ENCODE data around the gene C10orf95.

Gene C10orf95

DNA sequence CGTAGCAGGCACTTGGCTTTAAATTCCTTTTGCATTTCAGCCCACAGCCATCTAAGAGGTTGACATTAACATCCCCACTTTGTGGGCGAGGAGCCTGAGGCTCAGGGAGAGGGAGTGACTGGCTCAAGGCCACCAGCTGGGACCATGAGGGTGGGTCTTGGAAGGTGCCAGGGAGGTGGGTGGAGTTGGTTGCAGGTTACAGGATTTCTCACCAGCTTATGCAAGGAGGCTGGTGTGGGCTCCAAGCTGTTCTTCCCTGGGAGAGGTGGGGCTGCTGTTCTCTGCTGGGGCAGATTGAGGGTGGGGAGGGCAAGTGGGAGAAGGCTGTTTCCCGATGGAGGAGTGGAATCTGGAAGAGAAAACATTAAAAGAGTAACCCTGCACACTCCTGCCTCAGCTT is 14.1 kb upstream of the C10orf95 start:
- H3K4me3 ChIP-seq (ENCODE audit: low read length), result no peak overlapping the region
- DNase-seq (ENCODE audit: low read depth), result no peak

GRCh38 chr10:102463983-102464382 is 12.6 kb upstream of the C10orf95 start:
- no peak for DNase-seq (ENCODE audit: low read depth)
- no peak overlapping the region for H3K4me3 ChIP-seq (ENCODE audit: low read length)
- TF ChIP-seq, protein P1, sequence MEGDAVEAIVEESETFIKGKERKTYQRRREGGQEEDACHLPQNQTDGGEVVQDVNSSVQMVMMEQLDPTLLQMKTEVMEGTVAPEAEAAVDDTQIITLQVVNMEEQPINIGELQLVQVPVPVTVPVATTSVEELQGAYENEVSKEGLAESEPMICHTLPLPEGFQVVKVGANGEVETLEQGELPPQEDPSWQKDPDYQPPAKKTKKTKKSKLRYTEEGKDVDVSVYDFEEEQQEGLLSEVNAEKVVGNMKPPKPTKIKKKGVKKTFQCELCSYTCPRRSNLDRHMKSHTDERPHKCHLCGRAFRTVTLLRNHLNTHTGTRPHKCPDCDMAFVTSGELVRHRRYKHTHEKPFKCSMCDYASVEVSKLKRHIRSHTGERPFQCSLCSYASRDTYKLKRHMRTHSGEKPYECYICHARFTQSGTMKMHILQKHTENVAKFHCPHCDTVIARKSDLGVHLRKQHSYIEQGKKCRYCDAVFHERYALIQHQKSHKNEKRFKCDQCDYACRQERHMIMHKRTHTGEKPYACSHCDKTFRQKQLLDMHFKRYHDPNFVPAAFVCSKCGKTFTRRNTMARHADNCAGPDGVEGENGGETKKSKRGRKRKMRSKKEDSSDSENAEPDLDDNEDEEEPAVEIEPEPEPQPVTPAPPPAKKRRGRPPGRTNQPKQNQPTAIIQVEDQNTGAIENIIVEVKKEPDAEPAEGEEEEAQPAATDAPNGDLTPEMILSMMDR (conservative IDR thresholded peaks at IDR 0.05; ENCODE audit: low read depth, low read length), result no peak

More for the DNA sequence above, 14.1 kb upstream of the C10orf95 start:
- TF ChIP-seq, protein P1 (conservative IDR thresholded peaks at IDR 0.05; ENCODE audit: low read depth, low read length), result no peak

GRCh38 chr10:102462512-102463054 is 11.2 kb upstream of the C10orf95 start:
- no peak for DNase-seq (ENCODE audit: low read depth)
- H3K4me3 ChIP-seq (ENCODE audit: low read length), result no peak overlapping the region
- TF ChIP-seq, protein P1 (conservative IDR thresholded peaks at IDR 0.05; ENCODE audit: low read depth, low read length), result no peak

GRCh38 chr10:102461187-102462054 is 10.1 kb upstream of the C10orf95 start:
- peak overlapping the region; percentile 50 for H3K4me3 ChIP-seq (ENCODE audit: low read length)
- DNase-seq (ENCODE audit: low read depth), result peak; percentile 61
- TF ChIP-seq, protein P1 (conservative IDR thresholded peaks at IDR 0.05; ENCODE audit: low read depth, low read length), result no peak

DNA sequence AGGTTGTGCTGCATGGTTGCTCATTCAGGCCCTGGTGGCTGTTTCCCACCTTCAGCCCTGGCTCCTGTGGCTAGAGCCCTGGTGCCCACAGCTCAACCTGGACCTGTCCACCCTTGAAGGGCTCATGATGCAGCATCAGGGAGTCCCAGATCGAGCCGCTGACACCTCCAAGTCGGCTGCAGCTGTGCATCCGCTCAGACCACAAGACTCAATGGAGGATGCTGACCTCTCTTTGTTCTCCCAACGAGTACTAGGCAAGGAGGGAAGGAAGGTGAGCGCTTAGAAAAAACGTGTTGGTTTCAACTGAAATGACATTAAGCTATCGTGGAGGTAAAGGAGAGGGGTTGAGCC is 9.5 kb upstream of the C10orf95 start:
- no peak for DNase-seq (ENCODE audit: low read depth)
- peak overlapping the region; percentile 50 for H3K4me3 ChIP-seq (ENCODE audit: low read length)
- TF ChIP-seq, protein P1 (conservative IDR thresholded peaks at IDR 0.05; ENCODE audit: low read depth, low read length), result no peak

- TF ChIP-seq, protein P1 (conservative IDR thresholded peaks at IDR 0.05; ENCODE audit: low read depth, low read length), result no peak
- DNase-seq (ENCODE audit: low read depth), result no peak
- H3K4me3 ChIP-seq (ENCODE audit: low read length), result no peak overlapping the region
These were observed 7.3 kb upstream of the C10orf95 start for GRCh38 chr10:102458656-102459055.
